Vagina (tissue), 2 donors: ENCODE results near the gene TSGA10IP.

Source experiments
- POLR2A ChIP-seq, 2 donors: fragments of 450-650 bp; IDR thresholded peaks; one replicate each; pipeline ENCODE4 v1.6.1; 2017; ENCODE audit warnings: antibody characterized with exemption in 2 of 2, mild to moderate bottlenecking in 2 of 2, moderate library complexity in 2 of 2
- TF ChIP-seq, protein P1 (sequence below), 3 experiments: fragments of 450-650 bp in 2 of 3; fragments of 200-600 bp in 1 of 3; sonication (generic) in 1 of 3; IDR thresholded peaks; one replicate each; pipeline ENCODE4 v1.5.1; 2017 to 2019; ENCODE audit warnings: antibody characterized with exemption in 3 of 3, mild to moderate bottlenecking in 2 of 3, moderate library complexity in 2 of 3

- no peak for TF ChIP-seq POLR2A (IDR thresholded peaks at IDR 0.05)
- TF ChIP-seq, protein P1, sequence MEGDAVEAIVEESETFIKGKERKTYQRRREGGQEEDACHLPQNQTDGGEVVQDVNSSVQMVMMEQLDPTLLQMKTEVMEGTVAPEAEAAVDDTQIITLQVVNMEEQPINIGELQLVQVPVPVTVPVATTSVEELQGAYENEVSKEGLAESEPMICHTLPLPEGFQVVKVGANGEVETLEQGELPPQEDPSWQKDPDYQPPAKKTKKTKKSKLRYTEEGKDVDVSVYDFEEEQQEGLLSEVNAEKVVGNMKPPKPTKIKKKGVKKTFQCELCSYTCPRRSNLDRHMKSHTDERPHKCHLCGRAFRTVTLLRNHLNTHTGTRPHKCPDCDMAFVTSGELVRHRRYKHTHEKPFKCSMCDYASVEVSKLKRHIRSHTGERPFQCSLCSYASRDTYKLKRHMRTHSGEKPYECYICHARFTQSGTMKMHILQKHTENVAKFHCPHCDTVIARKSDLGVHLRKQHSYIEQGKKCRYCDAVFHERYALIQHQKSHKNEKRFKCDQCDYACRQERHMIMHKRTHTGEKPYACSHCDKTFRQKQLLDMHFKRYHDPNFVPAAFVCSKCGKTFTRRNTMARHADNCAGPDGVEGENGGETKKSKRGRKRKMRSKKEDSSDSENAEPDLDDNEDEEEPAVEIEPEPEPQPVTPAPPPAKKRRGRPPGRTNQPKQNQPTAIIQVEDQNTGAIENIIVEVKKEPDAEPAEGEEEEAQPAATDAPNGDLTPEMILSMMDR (IDR thresholded peaks at IDR 0.05), result no peak
These were observed 1.1 kb upstream of the TSGA10IP start for GRCh38 chr11:65944191-65944590.
